ENCODE measurements around the gene AK4. TPM values are rescaled to one million over a fixed set of nuclear protein-coding genes. Genes with fewer than 3 reads are reported as not detected.

AK4 gene
- total RNA-seq, 1 experiment from 2014 or later: 17.6 TPM

GRCh38 chr1:65149351-65150107 lies 1.5 kb downstream of the AK4 start:
- H4K20me1 ChIP-seq (ENCODE audit: insufficient read depth): no peaks in the 10 kb centered on the region
- H3K27me3 ChIP-seq (ENCODE audit: insufficient read depth, low read depth): no peaks in the 10 kb centered on the region
- no peaks in the 10 kb centered on the region for H3K36me3 ChIP-seq (ENCODE audit: low read depth)
- intact Hi-C loops (cut with micrococcal nuclease; ENCODE audit: unreplicated experiment): loop anchor here (5.0 kb wide), 2 partner anchors 58 to 82 kb away; no protein-coding TSS in a partner anchor
- POLR2A ChIA-PET (ENCODE audit: unreplicated experiment): no interaction called here
- H3F3A ChIP-seq (ENCODE audit: insufficient read depth, low read depth): peaks cover 11% of the 10 kb centered on the region
- H2AFZ ChIP-seq: no peak overlapping the region
- no peak overlapping the region for H3K27ac ChIP-seq
- BruUV-seq (replicated peaks): TSS peak; percentile 36
- H3K9me3 ChIP-seq (ENCODE audit: insufficient read depth, low read depth): no peaks in the 10 kb centered on the region
- no peak for TF ChIP-seq EZH2 (IDR thresholded peaks at IDR 0.05; ENCODE audit: low read depth)
- TF ChIP-seq CTCF (conservative IDR thresholded peaks at IDR 0.05): no peak
- H3K79me2 ChIP-seq (ENCODE audit: low read depth): peaks cover 11% of the 10 kb centered on the region
- H3K4me1 ChIP-seq (replicated peaks; ENCODE audit: insufficient read depth): peaks cover 9% of the 10 kb centered on the region
- no peak for DNase-seq
- peak overlapping the region; percentile 98 for H3K4me2 ChIP-seq
- peak overlapping the region; percentile 97; the same call in 1 of the 2 replicates for H3K4me3 ChIP-seq
- H3K9me2 ChIP-seq (ENCODE audit: insufficient read depth): no peaks in the 10 kb centered on the region
- CTCF ChIA-PET: interaction anchor here (1.0 kb wide), 1 partner anchor 59 kb away, joined by 3 read pairs; no protein-coding TSS in a partner anchor

DNA sequence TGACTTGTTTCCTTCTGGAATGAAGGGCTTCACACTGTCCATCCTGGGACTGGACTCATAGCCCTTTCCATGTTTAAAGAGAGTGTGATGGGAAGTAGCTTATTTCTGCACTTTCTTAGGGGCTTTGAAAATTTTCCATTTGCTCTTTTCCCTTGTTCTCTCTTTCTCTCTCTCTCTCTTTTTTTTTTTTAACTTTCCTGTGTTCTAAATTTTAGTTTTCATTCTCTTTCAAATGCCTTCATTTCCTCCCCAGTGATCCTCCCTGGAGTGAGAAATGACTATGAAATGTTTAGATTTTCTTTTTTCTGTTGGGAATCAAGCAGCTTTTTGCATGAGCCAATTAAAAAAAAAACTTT lies 2.1 kb downstream of the AK4 start:
- Histone ChIP-seq H3K36me3 (ENCODE audit: low read depth) (no peaks in the 10 kb centered on the region), H3K79me2 (ENCODE audit: low read depth) (peaks cover 11% of the 10 kb centered on the region), H3K4me3 (no peak overlapping the region; the same call in 1 of the 2 replicates), H3K4me2 (no peak overlapping the region), H3K27me3 (ENCODE audit: insufficient read depth, low read depth) (no peaks in the 10 kb centered on the region), H3F3A (ENCODE audit: insufficient read depth, low read depth) (peaks cover 11% of the 10 kb centered on the region), H3K27ac (no peak overlapping the region), H2AFZ (no peak overlapping the region), H3K9me3 (ENCODE audit: insufficient read depth, low read depth) (no peaks in the 10 kb centered on the region), H4K20me1 (ENCODE audit: insufficient read depth) (no peaks in the 10 kb centered on the region), H3K4me1 (replicated peaks; ENCODE audit: insufficient read depth) (peaks cover 9% of the 10 kb centered on the region), H3K9me2 (ENCODE audit: insufficient read depth) (no peaks in the 10 kb centered on the region)
- POLR2A ChIA-PET (ENCODE audit: unreplicated experiment): no interaction called here
- no TSS peak for BruUV-seq (replicated peaks)
- CTCF ChIA-PET: no interaction called here
- intact Hi-C loops (cut with micrococcal nuclease; ENCODE audit: unreplicated experiment): no loop called here
- TF ChIP-seq CTCF (conservative IDR thresholded peaks at IDR 0.05) (no peak), EZH2 (IDR thresholded peaks at IDR 0.05; ENCODE audit: low read depth) (no peak)
- no peak for DNase-seq

DNA sequence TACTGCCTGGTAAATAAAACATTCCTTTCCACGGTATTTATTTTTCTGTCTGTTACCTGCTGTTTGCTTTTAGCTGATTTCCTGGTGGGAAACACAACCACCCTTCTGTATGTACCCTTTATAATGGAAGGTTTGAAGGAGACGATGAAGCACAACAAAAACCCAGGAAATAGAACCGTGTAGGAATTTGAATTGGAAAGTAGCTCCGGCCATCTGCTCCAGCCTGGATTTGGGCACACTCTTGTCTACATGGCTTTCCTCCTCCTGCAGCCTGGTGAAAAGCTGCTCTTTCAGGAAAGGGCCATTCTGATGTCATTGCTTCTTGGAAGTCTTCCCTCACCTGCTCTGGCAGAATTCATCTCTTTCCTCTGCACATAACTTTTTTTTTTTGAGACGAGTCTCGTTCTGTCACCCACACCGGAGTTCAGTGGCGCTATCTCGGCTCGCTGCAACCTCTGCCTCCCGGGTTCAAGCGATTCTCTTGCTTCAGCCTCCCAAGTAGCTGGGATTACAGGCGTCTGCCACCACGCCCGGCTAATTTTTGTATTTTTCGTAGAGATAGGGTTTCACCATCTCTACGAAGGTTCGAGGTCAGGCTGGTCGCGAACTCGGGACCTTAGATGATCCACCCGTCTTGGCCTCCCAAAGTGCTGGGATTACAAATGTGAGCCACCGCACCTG lies 2.7 kb downstream of the AK4 start:
- ChIA-PET POLR2A (ENCODE audit: unreplicated experiment) (no interaction called here), CTCF (no interaction called here)
- Histone ChIP-seq H3K27me3 (ENCODE audit: insufficient read depth, low read depth) (no peaks in the 10 kb centered on the region), H3F3A (ENCODE audit: insufficient read depth, low read depth) (peaks cover 11% of the 10 kb centered on the region), H3K27ac (no peak overlapping the region), H3K4me3 (no peak overlapping the region), H3K36me3 (ENCODE audit: low read depth) (no peaks in the 10 kb centered on the region), H3K4me1 (replicated peaks; ENCODE audit: insufficient read depth) (peaks cover 9% of the 10 kb centered on the region), H3K4me2 (no peak overlapping the region), H3K9me3 (ENCODE audit: insufficient read depth, low read depth) (no peaks in the 10 kb centered on the region), H3K79me2 (ENCODE audit: low read depth) (peaks cover 11% of the 10 kb centered on the region), H3K9me2 (ENCODE audit: insufficient read depth) (no peaks in the 10 kb centered on the region), H4K20me1 (ENCODE audit: insufficient read depth) (no peaks in the 10 kb centered on the region), H2AFZ (no peak overlapping the region)
- intact Hi-C loops (cut with micrococcal nuclease; ENCODE audit: unreplicated experiment): no loop called here
- no TSS peak for BruUV-seq (replicated peaks)
- DNase-seq: no peak
- TF ChIP-seq CTCF (conservative IDR thresholded peaks at IDR 0.05) (no peak), EZH2 (IDR thresholded peaks at IDR 0.05; ENCODE audit: low read depth) (no peak)

Measured in PC-9 (cell line).